ENCODE data around the gene EFCAB7. TPM values are rescaled to one million over a fixed set of nuclear protein-coding genes. Genes with fewer than 3 reads are reported as not detected.

The EFCAB7 gene
- total RNA-seq, 1 experiment from 2014 or later, result 3.6 TPM

- ChIA-PET CTCF (no interaction called here), POLR2A (ENCODE audit: unreplicated experiment) (no interaction called here)
- no peak overlapping the region for H2AFZ ChIP-seq (ENCODE audit: low read length)
- no peak overlapping the region for H3K4me3 ChIP-seq (ENCODE audit: low read length)
- no peak for TF ChIP-seq EZH2phosphoT487 (IDR thresholded peaks at IDR 0.05; ENCODE audit: borderline replicate concordance, low read length)
- TF ChIP-seq CTCF (conservative IDR thresholded peaks at IDR 0.05; ENCODE audit: low read depth, low read length), result no peak
- no peak for TF ChIP-seq EZH2 (IDR thresholded peaks at IDR 0.05; ENCODE audit: low read length, unreplicated experiment)
- H3K27me3 ChIP-seq (ENCODE audit: low read length), result no peaks in the 10 kb centered on the region
- no peaks in the 10 kb centered on the region for H3F3A ChIP-seq (ENCODE audit: low read length, unreplicated experiment)
- no TSS peak for BruUV-seq (replicated peaks)
- no peak overlapping the region for H3K9ac ChIP-seq (ENCODE audit: low read length)
- no peaks in the 10 kb centered on the region for H3K4me1 ChIP-seq (ENCODE audit: insufficient read depth, low read length)
- intact Hi-C loops (cut with micrococcal nuclease), result no loop called here
- no peaks in the 10 kb centered on the region for H3K9me2 ChIP-seq (replicated peaks; ENCODE audit: low read length)
- H3K79me2 ChIP-seq (ENCODE audit: low read length), result 0 out of 2 replicates have a peak, but pooled peaks cover 3% of the 10 kb centered on the region
- no peaks in the 10 kb centered on the region for H3K9me3 ChIP-seq (ENCODE audit: low read length)
- no peaks in the 10 kb centered on the region for H4K20me1 ChIP-seq (ENCODE audit: low read length)
- no peak overlapping the region for H3K27ac ChIP-seq (ENCODE audit: low read length)
- H3K36me3 ChIP-seq (ENCODE audit: low read depth, low read length), result peaks cover 27% of the 10 kb centered on the region
- DNase-seq (no peak), ATAC-seq (no peak)
- no peak overlapping the region for H3K4me2 ChIP-seq (ENCODE audit: low read length)
Observed at GRCh38 chr1:63506782-63507181, 16.5 kb upstream of the EFCAB7 start.

GRCh38 chr1:63509718-63510117 is 13.6 kb upstream of the EFCAB7 start:
- Histone ChIP-seq H3K4me3 (ENCODE audit: low read length) (no peak overlapping the region), H2AFZ (ENCODE audit: low read length) (no peak overlapping the region), H3K4me2 (ENCODE audit: low read length) (no peak overlapping the region), H3F3A (ENCODE audit: low read length, unreplicated experiment) (no peaks in the 10 kb centered on the region), H3K27me3 (ENCODE audit: low read length) (no peaks in the 10 kb centered on the region), H3K4me1 (ENCODE audit: insufficient read depth, low read length) (no peaks in the 10 kb centered on the region), H3K9ac (ENCODE audit: low read length) (no peak overlapping the region), H3K79me2 (ENCODE audit: low read length) (peaks cover 8% of the 10 kb centered on the region; the same call in 1 of the 2 replicates), H3K9me2 (replicated peaks; ENCODE audit: low read length) (no peaks in the 10 kb centered on the region), H3K9me3 (ENCODE audit: low read length) (no peaks in the 10 kb centered on the region), H3K27ac (ENCODE audit: low read length) (no peak overlapping the region), H4K20me1 (ENCODE audit: low read length) (no peaks in the 10 kb centered on the region), H3K36me3 (ENCODE audit: low read depth, low read length) (peaks cover 27% of the 10 kb centered on the region)
- ChIA-PET POLR2A (ENCODE audit: unreplicated experiment) (no interaction called here), CTCF (no interaction called here)
- intact Hi-C loops (cut with micrococcal nuclease), result no loop called here
- ATAC-seq (no peak), DNase-seq (no peak)
- no TSS peak for BruUV-seq (replicated peaks)
- TF ChIP-seq EZH2phosphoT487 (IDR thresholded peaks at IDR 0.05; ENCODE audit: borderline replicate concordance, low read length) (no peak), EZH2 (IDR thresholded peaks at IDR 0.05; ENCODE audit: low read length, unreplicated experiment) (no peak), CTCF (conservative IDR thresholded peaks at IDR 0.05; ENCODE audit: low read depth, low read length) (no peak)

DNA sequence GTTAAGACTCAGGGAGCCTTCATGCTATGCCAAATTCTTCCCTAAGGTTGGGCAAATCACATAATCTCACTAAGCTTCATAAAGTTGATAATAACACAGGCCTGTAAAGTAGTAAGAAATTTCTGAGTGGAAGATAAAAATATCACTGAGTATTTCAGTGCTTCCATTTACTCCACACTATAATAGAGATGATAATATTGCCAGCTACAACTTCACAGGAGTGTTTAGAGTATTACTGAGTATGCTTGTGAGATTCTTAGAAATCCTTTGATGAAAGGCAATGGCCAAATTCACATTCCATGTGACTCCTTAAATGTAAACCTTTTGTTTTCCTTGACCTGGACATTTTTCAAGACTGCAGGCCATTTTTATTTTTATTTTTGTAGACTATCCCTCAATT is 10.7 kb upstream of the EFCAB7 start:
- CTCF ChIA-PET, result no interaction called here
- no peaks in the 10 kb centered on the region for H3K9me2 ChIP-seq (replicated peaks; ENCODE audit: low read length)
- no peak overlapping the region for H3K9ac ChIP-seq (ENCODE audit: low read length)
- H3F3A ChIP-seq (ENCODE audit: low read length, unreplicated experiment), result no peaks in the 10 kb centered on the region
- H3K4me1 ChIP-seq (ENCODE audit: insufficient read depth, low read length), result no peaks in the 10 kb centered on the region
- H3K27ac ChIP-seq (ENCODE audit: low read length), result no peak overlapping the region
- intact Hi-C loops (cut with micrococcal nuclease), result no loop called here
- POLR2A ChIA-PET (ENCODE audit: unreplicated experiment), result no interaction called here
- H2AFZ ChIP-seq (ENCODE audit: low read length), result no peak overlapping the region
- peaks cover 10% of the 10 kb centered on the region for H3K79me2 ChIP-seq (ENCODE audit: low read length)
- ATAC-seq (no peak), DNase-seq (no peak)
- H3K36me3 ChIP-seq (ENCODE audit: low read depth, low read length), result peaks cover 12% of the 10 kb centered on the region
- no peaks in the 10 kb centered on the region for H4K20me1 ChIP-seq (ENCODE audit: low read length)
- H3K9me3 ChIP-seq (ENCODE audit: low read length), result no peaks in the 10 kb centered on the region
- no peak for TF ChIP-seq CTCF (conservative IDR thresholded peaks at IDR 0.05; ENCODE audit: low read depth, low read length)
- TF ChIP-seq EZH2 (IDR thresholded peaks at IDR 0.05; ENCODE audit: low read length, unreplicated experiment), result no peak
- no peak for TF ChIP-seq EZH2phosphoT487 (IDR thresholded peaks at IDR 0.05; ENCODE audit: borderline replicate concordance, low read length)
- H3K4me3 ChIP-seq (ENCODE audit: low read length), result no peak overlapping the region
- BruUV-seq (replicated peaks), result no TSS peak
- no peak overlapping the region for H3K4me2 ChIP-seq (ENCODE audit: low read length)
- no peaks in the 10 kb centered on the region for H3K27me3 ChIP-seq (ENCODE audit: low read length)

Measured in PC-3 (cell line).